K562 (cell line): ENCODE results near the gene PRDX4.

ENCODE experiments used
- EHMT2 ChIP-seq: fragments of 450-650 bp; IDR thresholded peaks from 2 replicates; pipeline ENCODE4 v1.6.1; 2018; ENCODE audit warnings: antibody characterized with exemption
- FOSL1 ChIP-seq: fragments of 200-800 bp; sonication (Bioruptor generic); conservative IDR thresholded peaks from 2 replicates; pipeline ENCODE4 v1.6.1; 2016; ENCODE audit warnings: missing genetic modification characterization, missing compliant biosample characterization
- KDM2B ChIP-seq: fragments of 250-450 bp; sonication (Bioruptor Pico); IDR thresholded peaks from 2 replicates; pipeline ENCODE4 v1.8.0; 2021; ENCODE audit warnings: mild to moderate bottlenecking, moderate library complexity

DNA sequence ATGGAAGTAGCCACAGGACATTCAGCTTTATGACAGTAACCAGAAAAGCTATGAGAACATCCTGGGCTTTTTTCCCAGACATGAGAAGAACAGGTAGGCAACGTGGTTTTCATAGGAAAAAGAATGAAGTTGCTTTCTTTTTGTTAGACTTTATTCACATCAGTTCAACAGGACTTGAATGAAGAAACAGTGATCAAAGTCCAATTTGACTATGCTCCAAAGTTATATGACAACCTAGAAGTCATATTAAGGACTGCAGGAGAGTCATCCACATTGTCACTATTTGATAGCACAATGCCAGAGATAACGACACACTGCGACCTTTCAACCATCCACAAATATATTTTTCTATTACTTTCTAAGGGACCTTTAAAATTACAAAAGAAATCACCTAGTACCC lies 39.2 kb upstream of the PRDX4 start:
- TF ChIP-seq KDM2B (CRISPR knock-in tag) (no peak), FOSL1 (no peak), EHMT2 (no peak)
